ENCODE data around the gene ZC3H18.

The ZC3H18 gene

DNA sequence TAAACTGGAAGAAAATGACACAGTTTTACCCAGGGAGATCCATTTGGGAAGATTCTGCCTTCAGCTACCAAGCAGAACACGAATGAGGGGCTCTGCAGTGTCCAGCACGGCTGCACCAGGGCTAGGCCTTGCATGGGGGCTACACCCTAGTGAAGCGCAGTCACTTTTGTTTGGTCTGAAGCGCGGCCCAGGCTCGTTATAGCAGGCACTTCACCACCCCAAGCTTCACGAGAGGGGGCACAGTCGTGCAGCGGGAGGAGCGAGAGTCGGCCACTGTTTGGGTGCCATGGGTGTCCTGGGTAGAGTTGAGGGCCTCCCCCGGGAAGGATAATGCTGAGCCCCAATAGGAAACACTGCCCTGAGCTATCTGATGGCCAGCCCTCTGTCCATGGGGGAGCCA is 46.5 kb downstream of the ZC3H18 start:
- no peak for DNase-seq (ENCODE audit: low read depth, low spot score)

DNA sequence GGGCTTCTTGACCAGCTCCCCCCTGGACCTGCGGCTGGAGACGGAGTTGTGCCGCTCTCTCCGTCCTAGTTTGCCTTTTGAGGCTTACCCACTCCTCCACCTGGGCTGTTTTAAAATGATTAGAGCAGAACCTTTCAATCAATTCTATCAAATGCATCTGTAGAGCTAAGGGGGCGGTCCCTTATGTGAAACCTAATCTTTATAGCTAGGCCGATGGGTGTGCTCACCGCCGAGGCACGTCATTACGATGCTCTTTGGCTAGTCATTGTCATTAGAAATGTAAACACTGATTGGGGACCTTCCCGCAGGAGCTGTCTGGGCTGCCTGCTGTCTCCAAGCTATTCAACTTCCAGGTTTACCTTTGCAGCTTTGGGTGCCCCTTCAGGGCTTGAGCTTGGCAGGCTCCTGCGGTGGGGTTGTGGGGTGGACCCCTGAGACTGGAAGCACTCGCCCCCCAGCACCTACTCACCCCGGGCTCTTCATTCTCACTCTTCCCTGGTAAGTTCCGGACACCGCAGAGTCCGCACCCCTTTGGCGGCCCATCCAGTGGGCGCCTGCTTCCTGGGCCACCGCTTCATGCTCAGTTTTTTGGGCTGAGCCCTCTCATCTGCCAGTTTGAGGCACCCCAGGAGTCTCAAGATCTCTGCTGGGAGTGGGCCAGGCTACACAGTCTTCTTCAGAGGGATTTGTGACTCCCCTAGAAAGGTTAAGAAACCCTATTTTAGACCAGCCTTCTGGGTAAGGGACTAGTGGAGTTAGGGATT is 47.2 kb downstream of the ZC3H18 start:
- H3K4me3 ChIP-seq (ENCODE audit: low read length), result no peak overlapping the region
- no peak for DNase-seq (ENCODE audit: low read depth, low spot score)

More for the DNA sequence above, 46.5 kb downstream of the ZC3H18 start:
- no peak overlapping the region for H3K4me3 ChIP-seq (ENCODE audit: low read length)

DNA sequence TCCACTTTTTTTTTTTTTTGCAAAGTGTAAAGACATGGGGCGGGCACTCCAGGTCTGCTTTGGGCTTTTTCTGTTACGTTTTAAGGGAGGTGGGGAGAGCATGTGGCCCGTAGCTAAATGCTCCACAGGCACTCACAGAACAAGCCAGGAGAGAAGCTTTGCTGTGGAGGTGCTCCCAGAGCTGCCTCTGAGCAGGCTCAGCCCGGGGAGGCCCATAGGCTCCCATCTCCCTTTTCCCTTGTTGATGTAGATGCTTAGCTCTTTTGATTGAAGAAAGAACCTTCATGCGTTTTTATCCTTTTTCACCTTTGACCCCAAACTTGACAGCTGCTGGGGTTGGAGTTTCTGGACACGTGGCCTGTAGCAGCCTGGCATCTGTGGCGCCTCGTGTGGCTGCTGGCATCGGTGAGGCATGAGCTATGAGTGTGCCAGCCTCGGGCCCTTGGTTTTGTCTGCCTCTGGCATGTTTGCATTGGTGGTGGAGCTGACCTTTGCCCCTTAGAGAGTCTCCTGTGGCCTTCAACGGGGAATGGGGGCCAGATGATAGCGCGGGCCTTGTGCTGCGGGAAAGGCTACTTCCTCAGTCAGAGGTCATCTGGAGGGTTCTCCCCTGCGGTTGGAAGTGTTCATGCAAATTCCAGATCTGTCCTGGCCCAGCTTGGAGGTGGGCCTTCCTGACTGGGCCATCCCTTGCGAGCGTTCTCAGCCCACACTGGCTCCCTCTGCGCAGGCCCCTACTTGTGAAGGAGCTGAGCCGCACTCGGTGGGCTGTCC is 48.2 kb downstream of the ZC3H18 start:
- DNase-seq (ENCODE audit: low read depth, low spot score), result no peak
- H3K4me3 ChIP-seq (ENCODE audit: low read length), result no peak overlapping the region

DNA sequence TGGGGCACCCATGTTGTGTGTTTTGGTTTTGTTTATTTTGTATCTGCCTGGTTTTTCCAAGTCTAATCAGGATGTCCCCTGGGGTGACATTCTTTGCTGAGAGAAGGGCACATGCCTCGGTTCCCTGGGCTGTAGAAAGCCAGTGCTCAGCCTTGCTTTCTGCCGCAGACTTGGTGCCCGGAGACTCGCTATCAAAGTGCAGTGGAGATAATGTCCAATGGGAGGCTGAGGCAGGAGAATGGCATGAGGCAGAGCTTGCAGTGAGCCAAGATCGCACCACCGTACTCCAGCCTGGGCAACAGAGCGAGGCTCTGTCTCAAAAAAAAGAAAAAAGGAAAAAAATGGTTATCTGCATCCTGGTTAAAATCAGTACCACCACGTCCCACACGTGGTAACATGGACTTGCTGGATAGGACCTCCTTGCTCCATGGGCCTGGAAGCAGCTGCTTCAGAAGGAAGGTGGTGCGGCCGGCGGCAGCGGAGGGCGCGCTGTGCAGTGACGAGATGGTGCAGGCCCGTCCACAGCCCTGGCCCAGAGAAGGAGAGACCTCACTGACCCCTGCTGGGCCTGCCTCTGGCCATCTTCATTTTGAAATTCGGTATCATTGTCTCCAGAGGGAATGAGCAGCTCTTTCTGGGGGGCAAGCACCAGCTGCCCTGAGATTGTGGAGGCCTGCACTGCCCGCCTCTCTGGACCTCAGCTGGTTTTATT is 48.9 kb downstream of the ZC3H18 start:
- H3K4me3 ChIP-seq (ENCODE audit: low read length), result no peak overlapping the region
- no peak for DNase-seq (ENCODE audit: low read depth, low spot score)

DNA sequence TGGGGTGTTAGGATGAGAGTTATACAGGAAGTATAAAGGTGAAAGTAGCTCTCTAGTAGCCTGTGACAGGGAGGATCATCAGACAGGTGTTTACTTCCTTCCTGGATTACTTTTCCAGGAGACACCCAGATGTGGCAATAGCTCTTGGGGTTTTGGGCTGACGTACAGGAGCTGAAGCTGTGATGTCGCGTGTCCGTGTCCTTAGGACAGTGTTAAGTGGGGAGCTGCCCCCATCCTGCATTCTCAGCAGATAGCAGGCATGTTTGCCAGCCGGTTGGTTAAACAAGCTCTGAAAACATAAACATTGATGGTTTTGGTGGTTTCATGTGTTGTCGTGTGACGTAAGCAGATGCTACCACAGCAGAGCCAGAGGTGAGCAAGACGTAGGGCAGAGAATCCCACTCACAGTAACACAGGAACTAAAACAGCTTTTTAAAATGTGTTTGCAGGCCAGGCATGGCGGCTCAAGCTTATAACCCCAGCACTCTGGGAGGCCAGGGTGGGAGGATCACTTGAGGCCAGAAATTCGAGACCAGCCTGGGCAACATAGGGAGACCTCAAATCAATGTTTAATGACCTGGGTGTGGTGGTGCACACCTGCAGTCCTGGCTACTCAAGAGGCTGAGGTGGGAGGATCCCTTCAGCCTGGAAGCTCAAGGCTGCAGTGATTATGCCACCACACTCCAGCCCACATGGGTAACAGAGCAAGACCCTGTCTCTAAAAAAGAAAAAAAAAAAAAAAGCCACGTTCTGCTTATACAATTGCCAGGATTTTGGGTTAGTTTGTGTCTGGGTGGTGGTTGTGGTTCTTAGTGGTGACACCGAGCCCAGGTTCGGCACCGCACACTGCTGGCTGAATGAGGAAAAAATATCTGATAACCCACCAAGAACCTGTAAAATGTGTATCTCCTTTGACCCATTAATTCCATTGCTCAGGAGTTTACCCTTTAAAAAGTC is 49.9 kb downstream of the ZC3H18 start:
- DNase-seq (ENCODE audit: low read depth, low spot score), result peak; percentile 47
- H3K4me3 ChIP-seq (ENCODE audit: low read length), result no peak overlapping the region

DNA sequence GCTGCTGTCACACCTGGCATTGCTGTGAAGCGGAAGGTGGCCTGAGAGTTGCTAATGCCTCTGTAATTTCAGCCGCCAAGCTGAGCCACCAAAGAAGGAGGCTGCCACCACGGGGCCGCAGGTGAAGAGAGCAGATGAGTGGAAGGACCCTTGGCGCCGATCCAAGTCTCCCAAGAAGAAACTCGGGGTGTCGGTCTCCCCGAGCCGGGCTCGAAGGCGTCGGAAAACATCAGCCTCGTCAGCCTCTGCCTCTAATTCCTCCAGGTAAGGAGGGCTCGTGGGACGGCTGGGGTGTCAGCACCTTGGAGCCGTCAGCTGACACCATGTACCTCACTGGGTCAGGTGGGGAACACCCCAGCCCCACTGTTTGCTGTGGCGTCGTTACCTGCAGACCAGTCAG is 51.9 kb downstream of the ZC3H18 start:
- no peak overlapping the region for H3K4me3 ChIP-seq (ENCODE audit: low read length)
- DNase-seq (ENCODE audit: low read depth, low spot score), result no peak

DNA sequence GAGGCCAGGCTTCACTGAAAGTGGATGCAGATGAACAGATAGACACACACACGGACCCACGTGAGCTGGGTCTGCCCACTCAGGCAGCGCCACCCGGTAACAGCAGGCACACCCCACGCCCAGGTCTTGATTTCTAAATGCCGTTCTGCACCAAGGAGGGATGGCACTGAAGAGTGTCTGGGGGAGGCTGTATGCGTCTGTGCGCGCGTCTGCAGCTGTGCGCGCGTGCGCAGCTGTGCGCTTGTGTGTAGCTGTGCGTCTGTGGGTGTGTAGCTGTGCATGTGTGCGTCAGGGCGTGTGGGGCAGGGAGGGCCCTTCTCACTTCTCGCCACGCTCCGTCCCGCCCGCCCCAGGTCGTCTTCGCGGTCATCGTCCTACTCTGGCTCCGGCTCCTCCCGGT is 52.7 kb downstream of the ZC3H18 start:
- DNase-seq (ENCODE audit: low read depth, low spot score), result no peak
- no peak overlapping the region for H3K4me3 ChIP-seq (ENCODE audit: low read length)

DNA sequence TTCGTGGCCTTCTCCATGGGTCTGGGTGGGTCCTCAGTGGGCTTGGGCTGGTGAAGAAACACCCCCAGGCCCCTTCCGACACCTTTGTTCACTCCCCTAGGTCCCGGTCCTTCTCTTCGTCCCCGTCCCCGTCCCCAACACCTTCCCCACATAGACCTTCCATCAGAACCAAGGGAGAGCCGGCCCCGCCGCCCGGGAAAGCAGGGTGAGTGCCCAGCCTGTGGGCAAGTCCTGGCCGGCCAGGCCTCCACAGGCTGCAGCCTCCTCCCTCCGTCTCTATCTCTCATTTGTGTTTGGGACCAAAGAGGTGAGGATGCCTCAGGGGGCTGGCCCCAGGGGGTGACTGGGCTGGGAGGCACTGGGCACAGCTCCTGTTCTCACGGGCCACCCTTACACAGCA is 53.7 kb downstream of the ZC3H18 start:
- DNase-seq (ENCODE audit: low read depth, low spot score), result no peak
- H3K4me3 ChIP-seq (ENCODE audit: low read length), result no peak overlapping the region

DNA sequence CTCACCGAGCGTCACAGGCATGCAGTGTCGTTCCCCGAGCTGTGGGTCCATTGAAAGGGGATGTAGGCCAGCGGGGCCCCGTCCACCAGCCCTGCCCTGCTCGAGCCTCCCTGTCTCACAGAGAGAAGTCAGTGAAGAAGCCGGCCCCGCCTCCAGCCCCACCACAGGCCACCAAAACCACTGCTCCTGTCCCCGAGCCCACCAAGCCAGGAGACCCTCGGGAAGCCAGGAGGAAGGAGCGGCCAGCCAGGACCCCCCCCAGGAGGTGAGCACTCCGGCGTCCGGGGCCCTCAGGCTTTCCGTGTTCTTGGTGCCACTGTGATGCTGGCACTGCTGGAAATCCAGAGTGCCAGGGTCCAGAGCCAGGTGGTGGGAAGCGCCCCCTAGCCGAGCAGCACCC is 54.3 kb downstream of the ZC3H18 start:
- no peak for DNase-seq (ENCODE audit: low read depth, low spot score)
- no peak overlapping the region for H3K4me3 ChIP-seq (ENCODE audit: low read length)

DNA sequence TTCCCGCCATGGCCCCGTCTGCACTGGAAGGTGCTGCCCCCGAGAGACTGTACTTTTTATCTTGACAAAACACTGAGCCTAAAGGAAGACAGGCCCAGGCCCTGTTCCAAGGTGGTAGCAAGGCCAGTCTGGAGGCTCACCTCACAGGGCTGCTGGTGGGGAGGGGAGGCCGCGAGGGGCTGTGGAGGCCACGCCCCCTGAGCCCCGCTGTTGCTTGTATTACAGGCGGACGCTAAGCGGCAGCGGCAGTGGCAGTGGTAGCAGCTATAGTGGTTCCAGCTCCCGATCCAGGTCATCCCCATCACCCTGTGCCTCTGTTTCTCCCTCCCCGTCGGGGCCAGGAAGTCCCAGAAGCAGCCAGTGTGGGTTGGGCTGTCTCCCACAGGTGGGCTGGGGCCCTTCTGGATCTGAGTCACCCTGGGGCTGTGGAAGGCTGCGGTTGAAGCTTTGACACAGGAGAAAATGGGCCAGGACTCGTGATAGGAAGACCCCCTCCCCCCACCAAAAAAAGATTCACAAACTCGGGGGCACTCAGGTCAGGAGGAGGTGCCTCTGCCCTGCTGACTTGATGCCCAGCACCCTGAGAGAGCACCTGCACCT is 54.9 kb downstream of the ZC3H18 start:
- DNase-seq (ENCODE audit: low read depth, low spot score), result no peak
- no peak overlapping the region for H3K4me3 ChIP-seq (ENCODE audit: low read length)

DNA sequence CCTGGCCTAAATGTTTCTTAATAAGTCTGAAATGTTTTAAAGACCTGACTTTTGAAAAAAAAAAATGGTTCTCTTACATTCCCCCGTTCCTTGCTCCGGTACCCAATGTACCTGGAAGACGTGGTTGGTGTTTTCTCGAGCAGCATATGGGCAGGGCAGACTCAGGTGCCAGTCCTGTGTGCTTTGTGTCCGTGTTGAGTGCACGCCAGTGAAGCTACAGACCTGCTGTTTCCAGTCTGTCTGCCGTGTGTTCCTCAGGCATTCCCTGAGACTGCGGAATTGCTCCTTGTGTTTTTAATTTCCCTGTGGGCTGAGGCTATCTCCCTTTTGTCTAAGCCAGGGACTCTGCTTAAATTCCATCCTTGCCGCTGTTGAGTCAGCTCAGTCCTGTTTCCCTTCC is 56.4 kb downstream of the ZC3H18 start:
- H3K4me3 ChIP-seq (ENCODE audit: low read length), result no peak overlapping the region

DNA sequence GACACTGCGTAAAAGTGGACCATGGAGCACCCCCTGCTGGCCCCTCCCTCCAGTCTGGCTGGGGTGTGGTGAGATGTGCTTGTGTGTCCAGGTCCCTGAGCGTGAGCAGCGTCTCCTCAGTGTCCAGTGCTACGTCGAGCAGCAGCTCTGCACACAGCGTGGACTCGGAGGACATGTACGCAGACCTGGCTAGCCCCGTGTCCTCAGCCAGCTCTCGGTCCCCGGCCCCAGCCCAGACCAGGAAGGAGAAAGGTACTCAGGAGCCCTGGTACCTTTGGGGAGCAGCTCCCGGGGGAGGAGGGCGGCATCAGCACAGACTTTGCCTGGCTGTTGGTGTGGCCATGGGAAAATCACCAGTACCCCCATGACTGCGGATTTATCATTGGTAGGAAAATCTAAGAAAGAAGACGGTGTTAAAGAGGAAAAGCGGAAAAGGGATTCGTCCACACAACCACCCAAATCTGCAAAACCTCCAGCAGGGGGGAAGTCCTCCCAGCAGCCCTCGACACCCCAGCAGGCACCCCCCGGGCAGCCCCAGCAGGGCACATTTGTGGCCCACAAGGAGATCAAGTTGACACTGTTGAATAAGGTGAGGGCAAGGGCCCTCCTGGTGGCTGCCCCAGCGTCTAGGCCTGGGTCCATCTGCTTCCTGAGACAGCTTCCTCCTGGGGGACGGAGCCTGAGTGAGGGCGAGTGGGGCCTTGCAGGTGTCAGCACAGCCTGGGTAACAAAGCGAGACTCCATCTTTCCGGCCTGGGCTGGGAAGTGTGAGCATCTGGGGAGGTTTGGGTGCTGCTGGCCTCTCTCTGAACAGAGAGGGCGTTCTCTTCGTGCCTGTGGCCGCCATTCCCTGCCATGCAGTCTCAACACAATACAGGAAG is 57.6 kb downstream of the ZC3H18 start:
- DNase-seq (ENCODE audit: low read depth, low spot score), result no peak

More for the DNA sequence above, 56.4 kb downstream of the ZC3H18 start:
- no peak for DNase-seq (ENCODE audit: low read depth, low spot score)

DNA sequence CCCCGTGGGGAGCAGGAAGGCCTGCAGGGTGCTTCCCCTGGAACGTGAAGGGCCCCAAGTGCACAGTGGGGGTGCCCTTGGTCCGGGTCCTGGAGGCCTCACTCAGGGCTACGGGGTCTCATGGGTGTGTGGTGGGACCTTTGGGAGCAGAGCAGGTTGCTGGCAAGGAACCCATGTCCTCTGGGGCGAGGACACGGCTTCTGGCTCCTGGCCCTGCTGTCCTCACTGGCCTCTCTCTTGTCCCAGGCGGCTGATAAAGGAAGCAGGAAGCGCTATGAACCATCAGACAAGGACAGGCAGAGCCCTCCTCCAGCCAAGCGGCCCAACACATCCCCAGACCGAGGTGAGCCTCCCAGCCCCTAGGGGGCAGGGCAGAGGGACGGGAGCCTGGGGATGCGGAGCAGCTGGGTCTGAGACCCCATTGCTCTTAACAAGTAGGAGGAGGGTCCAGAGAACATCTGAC is 58.3 kb downstream of the ZC3H18 start:
- no peak for DNase-seq (ENCODE audit: low read depth, low spot score)

More for the DNA sequence above, 57.6 kb downstream of the ZC3H18 start:
- H3K4me3 ChIP-seq (ENCODE audit: low read length), result no peak overlapping the region

DNA sequence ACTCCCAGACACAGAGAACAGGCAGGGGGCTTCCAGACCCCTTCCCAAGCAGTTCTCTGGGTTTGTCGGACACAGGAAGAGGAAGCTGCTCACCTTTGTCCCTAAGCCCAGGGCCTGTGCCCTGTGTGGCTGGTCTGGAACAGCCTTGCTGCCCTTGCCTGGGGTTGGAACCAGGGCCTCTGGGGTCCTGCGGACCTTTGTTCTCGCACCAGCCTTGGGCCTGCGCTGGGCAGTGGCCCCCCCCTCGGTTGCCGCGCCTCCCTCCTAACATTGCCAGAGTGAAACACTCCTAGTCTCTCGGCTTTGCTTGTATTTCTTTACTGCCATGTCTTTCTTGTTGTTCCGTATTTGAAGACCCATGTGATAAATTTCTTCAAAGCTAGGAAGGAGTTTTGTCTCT is 59.6 kb downstream of the ZC3H18 start:
- DNase-seq (ENCODE audit: low read depth, low spot score), result no peak
- H3K4me3 ChIP-seq (ENCODE audit: low read length), result no peak overlapping the region

More for the DNA sequence above, 58.3 kb downstream of the ZC3H18 start:
- no peak overlapping the region for H3K4me3 ChIP-seq (ENCODE audit: low read length)

DNA sequence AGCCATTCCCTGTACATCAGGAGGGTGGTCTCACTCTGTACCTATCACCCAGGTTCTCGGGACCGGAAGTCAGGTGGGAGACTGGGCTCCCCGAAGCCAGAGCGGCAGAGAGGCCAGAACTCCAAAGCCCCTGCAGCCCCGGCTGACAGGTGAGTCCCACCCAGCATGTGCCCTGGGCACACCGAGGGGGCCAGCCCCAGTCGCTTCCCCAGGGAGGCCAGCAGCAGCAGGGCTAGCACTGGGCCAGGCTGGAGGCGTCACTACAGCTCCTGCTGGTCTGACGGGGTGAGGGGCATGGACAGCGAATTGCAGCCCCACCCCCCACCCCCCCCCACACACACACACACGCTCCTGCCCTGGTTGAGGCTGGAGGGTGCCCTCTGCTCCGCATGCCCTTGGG is 60.2 kb downstream of the ZC3H18 start:
- no peak overlapping the region for H3K4me3 ChIP-seq (ENCODE audit: low read length)
- no peak for DNase-seq (ENCODE audit: low read depth, low spot score)

DNA sequence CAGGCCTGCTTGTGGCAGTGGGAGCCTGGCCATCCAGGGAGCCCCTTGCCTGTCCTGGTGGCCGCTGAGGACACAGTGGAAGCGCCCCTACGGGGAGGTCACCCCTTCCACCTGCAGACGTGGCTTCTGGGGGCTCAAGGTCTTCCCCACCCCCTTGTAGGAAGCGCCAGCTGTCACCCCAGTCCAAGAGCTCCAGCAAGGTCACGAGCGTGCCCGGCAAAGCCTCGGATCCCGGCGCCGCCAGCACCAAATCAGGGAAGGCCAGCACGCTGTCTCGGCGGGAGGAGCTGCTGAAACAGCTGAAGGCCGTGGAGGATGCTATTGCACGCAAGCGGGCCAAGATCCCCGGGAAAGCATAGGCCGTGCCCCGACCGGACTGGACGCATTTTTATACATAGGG is 60.7 kb downstream of the ZC3H18 start:
- no peak for DNase-seq (ENCODE audit: low read depth, low spot score)
- no peak overlapping the region for H3K4me3 ChIP-seq (ENCODE audit: low read length)

DNA sequence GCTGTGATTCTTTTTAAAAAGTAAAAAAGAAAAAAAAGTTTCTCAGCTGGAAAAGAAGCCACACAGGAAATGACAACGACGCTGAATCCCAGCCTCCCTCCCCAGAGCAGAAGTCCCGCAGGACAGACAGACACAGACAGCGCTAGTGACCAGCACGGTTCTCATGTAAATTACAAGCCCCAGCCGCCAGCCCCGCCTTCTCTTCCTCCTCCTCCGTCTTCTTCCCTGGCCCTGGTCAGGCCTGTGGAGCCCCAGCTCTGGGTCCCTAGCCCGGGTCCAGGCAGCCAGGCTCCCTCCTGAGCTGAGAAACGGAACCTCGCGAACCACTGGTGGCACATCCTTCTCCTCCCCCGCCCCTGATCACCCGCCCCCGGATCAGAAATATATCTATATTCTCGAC is 61.2 kb downstream of the ZC3H18 start:
- DNase-seq (ENCODE audit: low read depth, low spot score), result no peak
- H3K4me3 ChIP-seq (ENCODE audit: low read length), result no peak overlapping the region
